NCI-H1048 (cell line): Measurements from ENCODE around the gene TMF1.

Source experiments
- DNase-seq: peaks from one replicate; lab custom pipeline; 2025; lab: John Stamatoyannopoulos, UW

The TMF1 gene

GRCh38 chr3:69012100-69012799 is 39.9 kb downstream of the TMF1 start:
- DNase-seq: no peak

- DNase-seq: no peak
Measured at GRCh38 chr3:69011096-69011730, 40.9 kb downstream of the TMF1 start.

- no peak for DNase-seq
Measured at GRCh38 chr3:69009559-69010410, 42.3 kb downstream of the TMF1 start.

GRCh38 chr3:69008980-69009379 is 43.2 kb downstream of the TMF1 start:
- no peak for DNase-seq

GRCh38 chr3:69005791-69006482 is 46.2 kb downstream of the TMF1 start:
- DNase-seq: no peak

- DNase-seq: no peak
Measured at GRCh38 chr3:69005071-69005790, 46.9 kb downstream of the TMF1 start.

- no peak for DNase-seq
Measured at GRCh38 chr3:69004138-69004537, 48.0 kb downstream of the TMF1 start.

- no peak for DNase-seq
Measured at GRCh38 chr3:68999605-69000004, 52.5 kb downstream of the TMF1 start.

- no peak for DNase-seq
Measured at GRCh38 chr3:68999158-68999557, 53.0 kb downstream of the TMF1 start.

- no peak for DNase-seq
Measured at GRCh38 chr3:68997887-68998286, 54.2 kb downstream of the TMF1 start.

GRCh38 chr3:68996356-68996995 is 55.7 kb downstream of the TMF1 start:
- DNase-seq: no peak

GRCh38 chr3:68988740-68989139 is 63.4 kb downstream of the TMF1 start:
- no peak for DNase-seq

- DNase-seq: no peak
Measured at GRCh38 chr3:68987322-68987721, 64.8 kb downstream of the TMF1 start.

- DNase-seq: no peak
Measured at GRCh38 chr3:68986496-68987208, 65.5 kb downstream of the TMF1 start.

GRCh38 chr3:68985146-68985790 is 66.9 kb downstream of the TMF1 start:
- DNase-seq: no peak

- no peak for DNase-seq
Measured at GRCh38 chr3:68984011-68984530, 68.1 kb downstream of the TMF1 start.

- DNase-seq: no peak
Measured at GRCh38 chr3:68977486-68978167, 74.5 kb downstream of the TMF1 start.

- DNase-seq: no peak
Measured at GRCh38 chr3:68974711-68975110, 77.4 kb downstream of the TMF1 start.

- no peak for DNase-seq
Measured at GRCh38 chr3:68973639-68974038, 78.5 kb downstream of the TMF1 start.
